GM23248 (cell line): ENCODE results near the gene DNASE2.
"Not testable (repeated sequence)": the region's sequence is repeated elsewhere in the genome, so short reads cannot be mapped to it uniquely, and the experiment has no call there.

ENCODE experiments used
- EZH2 ChIP-seq: fragments of 200-600 bp; sonication (generic); IDR thresholded peaks from 2 replicates; pipeline ENCODE4 v1.6.1; 2018; ENCODE audit warnings: antibody characterized with exemption, mild to moderate bottlenecking; ENCODE audit not compliant: insufficient read depth, poor library complexity, severe bottlenecking
- EZH2phosphoT487 ChIP-seq: fragments of 200-600 bp; sonication (generic); IDR thresholded peaks from 2 replicates; pipeline ENCODE4 v1.6.1; 2018; ENCODE audit warnings: antibody characterized with exemption, moderate library complexity, mild to moderate bottlenecking, low read depth; ENCODE audit not compliant: insufficient read depth

DNA sequence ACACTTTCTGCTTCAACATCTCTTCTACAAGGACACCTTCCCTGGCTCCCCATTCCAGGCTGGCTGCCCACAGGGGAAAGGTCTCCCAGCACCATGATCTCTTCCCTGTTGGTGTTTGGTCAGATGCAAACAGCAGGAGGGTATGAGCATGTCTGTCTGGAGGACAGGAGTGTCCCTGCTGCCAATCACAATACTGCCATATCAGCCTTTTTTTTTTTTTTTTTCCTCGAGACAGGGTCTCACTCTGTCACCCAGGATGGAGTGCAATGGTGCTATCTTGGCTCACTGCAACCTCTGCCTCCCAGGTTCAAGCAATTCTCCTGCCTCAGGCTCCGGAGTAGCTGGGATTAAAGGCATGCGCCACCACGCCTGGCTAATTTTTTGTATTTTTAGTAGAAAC, 34.6 kb upstream of the DNASE2 start:
- not testable (repeated sequence) for TF ChIP-seq EZH2, EZH2phosphoT487
